ENCODE measurements around the gene SPAG8.

DNA sequence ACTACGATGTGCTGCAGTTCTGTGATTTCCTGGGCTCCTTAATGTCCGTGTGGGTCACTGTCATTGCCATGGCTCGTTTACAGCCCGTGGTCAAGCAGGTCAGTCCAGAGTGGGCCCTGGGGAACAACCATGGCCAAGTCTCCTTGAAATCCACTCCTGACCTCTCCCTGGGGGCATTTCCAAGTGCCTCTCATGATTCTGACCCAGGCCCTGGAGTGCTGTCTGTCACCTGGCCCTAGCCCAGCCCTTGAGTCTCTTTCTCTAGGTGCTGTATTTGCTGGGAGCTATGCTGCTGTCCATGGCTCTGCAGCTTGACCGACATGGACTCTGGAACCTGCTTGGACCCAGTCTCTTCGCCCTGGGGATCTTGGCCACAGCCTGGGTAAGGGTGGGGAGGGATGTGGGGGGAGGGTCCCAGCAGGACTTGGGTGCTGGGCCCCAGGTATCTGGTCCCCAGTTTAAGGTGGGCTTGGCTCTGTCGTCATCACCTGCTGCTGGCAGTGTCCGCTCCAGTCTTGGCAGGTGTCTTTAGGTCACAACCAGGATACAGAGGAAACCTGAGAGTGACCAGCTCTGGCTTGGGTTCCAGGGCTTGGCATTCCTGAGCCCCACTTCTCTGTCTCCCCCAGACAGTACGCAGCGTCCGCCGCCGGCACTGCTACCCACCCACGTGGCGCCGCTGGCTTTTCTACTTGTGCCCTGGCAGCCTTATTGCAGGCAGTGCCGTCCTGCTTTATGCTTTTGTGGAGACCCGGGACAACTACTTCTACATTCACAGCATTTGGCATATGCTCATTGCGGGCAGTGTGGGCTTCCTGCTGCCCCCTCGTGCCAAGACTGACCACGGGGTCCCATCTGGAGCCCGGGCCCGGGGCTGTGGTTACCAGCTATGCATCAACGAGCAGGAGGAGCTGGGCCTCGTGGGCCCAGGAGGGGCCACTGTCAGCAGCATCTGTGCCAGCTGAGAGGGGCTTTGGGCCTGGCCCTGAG lies 41.1 kb upstream of the SPAG8 start:
- TF ChIP-seq CTCF (IDR thresholded peaks at IDR 0.05) (no peak), POLR2A (IDR thresholded peaks at IDR 0.05) (no peak)
